HUES48 (cell line): ENCODE measurements around the gene WNK1.
"Not testable (repeated sequence)": the region's sequence is repeated elsewhere in the genome, so short reads cannot be mapped to it uniquely, and the experiment has no call there.

ENCODE experiments used
- H3K27ac ChIP-seq: one replicate; pipeline ENCODE4 v1.7.0; 2013; ENCODE audit warnings: low read depth, low read length, inconsistent platforms
- H3K27me3 ChIP-seq: 2 replicates; pipeline ENCODE4 v1.6.1; 2013; ENCODE audit warnings: mild to moderate bottlenecking, low read length; ENCODE audit not compliant: control insufficient read depth, insufficient read depth
- H3K36me3 ChIP-seq: 2 replicates; pipeline ENCODE4 v1.6.1; 2013; ENCODE audit warnings: low read length; ENCODE audit not compliant: control insufficient read depth, insufficient read depth
- H3K4me1 ChIP-seq: 2 replicates; pipeline ENCODE4 v1.6.1; 2013; ENCODE audit warnings: mild to moderate bottlenecking, low read length; ENCODE audit not compliant: control insufficient read depth, insufficient read depth
- H3K4me3 ChIP-seq: 2 replicates; pipeline ENCODE4 v1.5.1; 2013; ENCODE audit warnings: mild to moderate bottlenecking, low read depth, low read length
- H3K9ac ChIP-seq: 2 replicates; pipeline ENCODE4 v1.6.1; 2013; ENCODE audit warnings: mild to moderate bottlenecking, low read depth, low read length, moderate library complexity
- H3K9me3 ChIP-seq: 2 replicates; pipeline ENCODE4 v1.6.1; 2013; ENCODE audit warnings: low read length; ENCODE audit not compliant: control insufficient read depth, insufficient read depth

Gene WNK1

GRCh38 chr12:768434-768833, 16.1 kb downstream of the WNK1 start:
- Histone ChIP-seq H3K27me3 (no peaks in the 10 kb centered on the region), H3K9me3 (no peaks in the 10 kb centered on the region), H3K36me3 (no peaks in the 10 kb centered on the region), H3K4me3 (no peak overlapping the region), H3K4me1 (no peaks in the 10 kb centered on the region), H3K9ac (no peak overlapping the region), H3K27ac (no peak overlapping the region)

- Histone ChIP-seq H3K9ac (no peak overlapping the region), H3K4me1 (peaks cover 5% of the 10 kb centered on the region; the same call in 1 of the 2 replicates), H3K27me3 (no peaks in the 10 kb centered on the region), H3K4me3 (no peak overlapping the region), H3K36me3 (no peaks in the 10 kb centered on the region), H3K9me3 (no peaks in the 10 kb centered on the region), H3K27ac (no peak overlapping the region)
Observed at GRCh38 chr12:770479-770878, 18.1 kb downstream of the WNK1 start.

DNA sequence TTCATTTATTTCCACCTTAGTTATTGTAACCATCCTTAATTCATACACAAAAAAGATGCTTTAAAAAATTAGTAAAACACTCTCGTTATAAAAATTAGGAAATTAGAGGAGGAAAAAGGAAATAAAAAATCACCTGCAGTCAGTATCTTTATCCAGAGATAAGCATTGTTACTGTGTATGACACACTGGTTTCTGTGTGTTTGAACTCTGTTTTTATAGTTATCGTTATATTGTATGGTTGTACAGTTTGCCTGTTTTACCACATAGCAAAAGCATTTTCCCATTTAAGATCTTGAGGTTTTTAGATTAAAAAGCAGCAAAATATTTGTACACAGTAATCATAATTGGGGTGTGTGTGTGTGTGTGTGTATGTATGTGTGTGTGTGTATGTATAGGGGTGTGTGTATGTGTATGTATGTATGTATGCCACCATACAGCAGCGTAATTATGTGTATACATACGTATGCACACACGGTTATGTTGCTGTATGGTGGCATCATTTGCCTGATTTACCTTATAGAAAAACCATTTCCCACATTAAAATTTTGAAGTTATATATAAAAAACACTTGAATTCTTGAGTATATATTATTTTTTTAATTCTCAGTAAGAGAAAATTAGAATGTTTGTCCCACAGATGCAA, 19.8 kb downstream of the WNK1 start:
- Histone ChIP-seq H3K4me3 (no peak overlapping the region), H3K9me3 (no peaks in the 10 kb centered on the region), H3K36me3 (no peaks in the 10 kb centered on the region), H3K9ac (no peak overlapping the region), H3K27me3 (no peaks in the 10 kb centered on the region), H3K4me1 (peaks cover 5% of the 10 kb centered on the region; the same call in 1 of the 2 replicates), H3K27ac (no peak overlapping the region)

DNA sequence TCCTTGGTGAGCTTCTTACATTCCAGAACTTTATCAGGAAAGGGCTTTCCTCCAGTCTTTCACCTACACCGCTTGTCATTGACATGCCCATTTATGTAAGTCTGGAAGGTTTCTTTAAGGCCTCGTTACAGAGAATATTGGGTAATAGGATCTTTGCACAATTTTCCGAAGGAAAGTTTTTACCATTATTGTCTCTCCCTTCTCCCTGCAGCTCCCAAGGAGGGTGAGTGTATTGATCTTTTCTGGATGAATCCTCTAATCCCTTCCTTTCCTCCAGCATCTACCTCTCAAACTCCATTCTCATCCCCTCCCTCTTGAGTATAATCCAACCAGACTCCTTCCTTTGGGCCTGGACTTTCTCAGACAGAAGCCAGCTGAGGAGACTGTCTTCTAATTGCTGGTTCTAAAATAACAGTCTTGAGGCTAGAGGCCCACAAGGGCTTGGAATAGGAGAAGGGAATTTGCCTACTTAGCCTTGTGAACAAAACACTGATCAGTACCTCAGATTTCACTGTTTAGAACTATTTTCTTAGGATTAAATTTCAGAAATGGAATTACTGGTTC, 21.8 kb downstream of the WNK1 start:
- peaks cover 5% of the 10 kb centered on the region; the same call in 1 of the 2 replicates for H3K4me1 ChIP-seq
- peak overlapping the region; percentile 11 for H3K27ac ChIP-seq

GRCh38 chr12:775973-776771, 23.8 kb downstream of the WNK1 start:
- H3K4me3 ChIP-seq, H3K36me3 ChIP-seq, H3K9me3 ChIP-seq, H3K9ac ChIP-seq, H3K27me3 ChIP-seq, H3K27ac ChIP-seq: not testable (repeated sequence)
- peaks cover 17% of the 10 kb centered on the region; the same call in 1 of the 2 replicates for H3K4me1 ChIP-seq

More for the DNA sequence above, 21.8 kb downstream of the WNK1 start:
- Histone ChIP-seq H3K4me3 (no peak overlapping the region), H3K27me3 (no peaks in the 10 kb centered on the region), H3K9ac (no peak overlapping the region), H3K36me3 (no peaks in the 10 kb centered on the region), H3K9me3 (no peaks in the 10 kb centered on the region)

DNA sequence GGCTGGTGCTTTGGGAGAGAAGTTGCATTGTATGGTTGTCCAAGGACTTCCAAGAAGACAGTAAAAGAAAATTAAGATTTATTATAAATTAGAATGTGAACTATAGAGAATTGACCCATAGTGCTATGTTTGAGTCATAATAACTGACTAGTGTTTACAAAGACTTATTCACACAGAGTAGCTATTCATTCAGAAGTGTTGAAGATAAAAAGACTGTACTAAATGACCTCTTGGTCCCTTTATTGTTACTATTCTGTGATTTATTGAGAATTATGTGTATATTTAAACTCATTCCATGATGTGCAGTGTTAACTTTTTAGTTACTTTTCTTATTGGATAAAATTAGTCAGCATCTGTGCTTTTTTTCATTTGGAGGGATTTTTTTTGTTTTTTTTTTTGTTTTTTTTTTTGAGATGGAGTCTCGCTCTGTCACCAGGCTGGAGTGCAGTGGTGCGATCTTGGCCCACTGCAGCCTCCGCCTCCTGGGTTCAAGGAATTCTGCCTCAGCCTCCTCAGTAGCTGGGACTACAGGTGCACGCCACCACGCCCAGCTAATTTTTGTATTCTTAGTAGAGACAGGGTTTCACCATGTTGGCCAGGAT, 24.5 kb downstream of the WNK1 start:
- not testable (repeated sequence) for H3K9ac ChIP-seq, H3K36me3 ChIP-seq, H3K9me3 ChIP-seq, H3K27me3 ChIP-seq, H3K27ac ChIP-seq, H3K4me3 ChIP-seq
- peaks cover 17% of the 10 kb centered on the region; the same call in 1 of the 2 replicates for H3K4me1 ChIP-seq

GRCh38 chr12:777550-778047, 25.2 kb downstream of the WNK1 start:
- Histone ChIP-seq H3K4me3 (no peak overlapping the region), H3K9ac (no peak overlapping the region), H3K9me3 (no peaks in the 10 kb centered on the region), H3K27me3 (no peaks in the 10 kb centered on the region), H3K36me3 (no peaks in the 10 kb centered on the region), H3K4me1 (peaks cover 17% of the 10 kb centered on the region; the same call in 1 of the 2 replicates), H3K27ac (no peak overlapping the region)

- Histone ChIP-seq H3K9me3 (no peaks in the 10 kb centered on the region), H3K4me1 (peaks cover 17% of the 10 kb centered on the region; the same call in 1 of the 2 replicates), H3K27ac (no peak overlapping the region), H3K4me3 (no peak overlapping the region), H3K27me3 (no peaks in the 10 kb centered on the region), H3K36me3 (no peaks in the 10 kb centered on the region), H3K9ac (no peak overlapping the region)
Observed at GRCh38 chr12:778615-779014, 26.2 kb downstream of the WNK1 start.

DNA sequence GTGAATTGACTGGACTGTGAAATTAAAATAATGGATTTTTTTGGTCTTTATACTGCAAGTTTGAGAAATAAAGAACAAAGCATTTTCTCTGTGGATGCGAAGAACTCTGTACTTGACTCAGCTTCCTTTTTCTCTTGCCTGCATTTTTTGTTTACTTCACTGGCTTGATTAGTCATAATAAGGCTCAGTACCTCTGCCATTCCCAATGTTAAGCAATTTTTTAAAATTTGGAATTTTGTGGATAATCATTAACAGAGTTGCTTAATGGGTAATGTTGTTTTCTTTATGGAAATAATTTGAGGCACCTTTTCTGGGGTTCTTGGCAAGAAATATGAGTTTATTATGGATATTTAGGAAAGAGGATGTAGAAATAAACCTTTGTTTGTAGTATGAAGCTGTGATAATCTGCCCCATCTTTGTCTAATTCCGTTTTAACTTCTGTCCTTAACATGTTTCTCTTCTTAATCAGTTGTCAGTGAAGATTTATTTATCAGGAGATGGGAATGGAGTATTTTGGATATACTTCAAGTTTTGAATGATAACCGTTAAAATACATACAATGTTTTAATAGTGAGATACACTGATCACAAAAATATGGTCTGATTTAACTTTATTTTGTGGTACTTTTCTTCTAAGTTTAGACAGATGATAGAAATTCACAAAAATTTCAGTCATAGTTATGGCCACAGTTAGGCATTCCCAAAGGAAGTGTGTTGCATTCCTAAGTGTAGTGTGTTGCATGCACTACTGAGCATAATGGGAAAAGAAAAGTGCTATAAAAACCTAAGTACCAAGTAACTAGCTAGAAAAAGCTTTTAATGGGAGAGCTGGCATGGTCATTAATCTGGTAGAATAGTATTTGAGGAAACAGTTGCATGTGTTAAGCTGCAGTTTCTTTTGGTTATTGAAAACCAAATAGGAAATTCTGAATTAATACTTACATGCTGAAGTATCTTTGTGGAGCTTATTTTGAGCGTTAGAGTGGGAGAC, 27.7 kb downstream of the WNK1 start:
- Histone ChIP-seq H3K4me1 (peaks cover 11% of the 10 kb centered on the region; the same call in 1 of the 2 replicates), H3K4me3 (no peak overlapping the region), H3K27ac (no peak overlapping the region), H3K9ac (no peak overlapping the region), H3K27me3 (no peaks in the 10 kb centered on the region), H3K9me3 (no peaks in the 10 kb centered on the region), H3K36me3 (no peaks in the 10 kb centered on the region)
